Activated T-helper 1 cell treated with anti-CD3 and anti-CD28 coated beads, Interleukin-12 subunit alpha, Interleukin-12 subunit beta, Interleukin-2, Interleukin-4 antibody, amounts not matched to agents 30 ng/mL and 10 ng/mL and 1 ng/mL, durations not matched to agents 14 hours and 24 hours and 36 hours (primary cell): ENCODE data around the gene SCOC. TPM values are rescaled to one million over a fixed set of nuclear protein-coding genes. Genes with fewer than 3 reads are reported as not detected.

Experiments used
- DNase-seq: peaks from one replicate; pipeline ENCODE4 v3.0.0; 2021; ENCODE audit warnings: low spot score
- H3K27ac Mint-ChIP-seq: one replicate; pipeline ENCODE4 v1.8.0; 2021; ENCODE audit warnings: mild to moderate bottlenecking, mixed read lengths
- H3K27me3 Mint-ChIP-seq: one replicate; pipeline ENCODE4 v1.8.0; 2022; ENCODE audit warnings: mild to moderate bottlenecking, moderate library complexity, mixed read lengths; ENCODE audit not compliant: insufficient read depth
- H3K36me3 Mint-ChIP-seq: one replicate; pipeline ENCODE4 v1.8.0; 2021; ENCODE audit warnings: low read depth, mixed read lengths
- H3K4me1 Mint-ChIP-seq: one replicate; pipeline ENCODE4 v1.8.0; 2021; ENCODE audit warnings: low read depth, mixed read lengths
- H3K4me3 Mint-ChIP-seq: one replicate; pipeline ENCODE4 v1.8.0; 2021; ENCODE audit warnings: mild to moderate bottlenecking, moderate library complexity, mixed read lengths
- H3K9me3 Mint-ChIP-seq: one replicate; pipeline ENCODE4 v1.8.0; 2021; ENCODE audit warnings: mixed read lengths
- intact Hi-C: fragments of 100-400 bp; cut with micrococcal nuclease; formaldehyde crosslinking; loops from one replicate; pipeline ENCODE4 v1.15.1; 2024
- total RNA-seq: library from RNA; stranded (reverse); gene quantifications from 2 replicates; pipeline ENCODE4 v1.2.3, GENCODE V29; 2022

Gene SCOC
- total RNA-seq, 1 donor from 2014 or later, result 34.0 TPM

DNA sequence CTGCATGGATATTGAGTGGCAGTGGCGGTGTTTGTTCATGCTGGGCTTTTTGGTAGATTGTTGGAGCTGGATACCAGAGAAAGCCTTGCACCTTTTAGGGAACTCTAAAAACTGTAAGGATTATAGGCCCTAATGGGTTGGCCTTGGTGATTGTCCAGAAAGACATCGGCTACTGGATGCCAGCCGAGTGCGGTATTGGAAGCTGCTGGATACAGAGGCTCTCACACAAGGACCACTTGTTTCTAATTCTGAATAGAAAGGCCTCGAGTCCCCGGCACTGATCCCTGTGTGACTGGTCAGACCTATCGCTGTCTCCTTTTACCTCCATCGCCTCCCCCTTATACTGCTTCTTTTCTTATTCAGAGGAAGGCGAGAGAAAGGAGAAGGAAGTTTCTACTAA is 27.3 kb upstream of the SCOC start:
- no peaks in the 10 kb centered on the region for H3K4me1 Mint-ChIP-seq
- H3K36me3 Mint-ChIP-seq, result no peaks in the 10 kb centered on the region
- no peaks in the 10 kb centered on the region for H3K9me3 Mint-ChIP-seq
- H3K4me3 Mint-ChIP-seq, result no peak overlapping the region
- intact Hi-C loops, result no loop called here
- no peak for DNase-seq
- H3K27me3 Mint-ChIP-seq, result peaks cover 11% of the 10 kb centered on the region
- no peak overlapping the region for H3K27ac Mint-ChIP-seq

DNA sequence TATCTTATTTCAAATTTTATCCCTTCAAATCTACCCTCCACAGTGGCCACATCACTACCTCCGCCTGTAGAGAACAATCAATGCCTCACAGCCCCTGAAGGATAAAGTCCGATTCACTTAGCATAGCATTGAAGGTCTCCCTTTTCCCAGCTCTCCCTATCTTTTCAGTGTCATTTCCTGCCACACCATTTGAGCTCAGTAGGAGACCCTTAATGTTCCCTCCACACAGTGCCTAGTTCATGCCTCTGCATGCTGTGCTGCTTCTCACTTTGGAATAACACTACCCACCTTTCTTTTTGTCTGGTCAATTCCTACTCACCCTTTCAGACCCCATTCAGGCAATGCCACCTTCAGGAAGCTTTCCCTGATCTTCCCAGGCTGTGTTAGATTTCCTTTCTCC is 23.6 kb upstream of the SCOC start:
- no peak for DNase-seq
- H3K27me3 Mint-ChIP-seq, result peaks cover 5% of the 10 kb centered on the region
- intact Hi-C loops, result no loop called here
- no peaks in the 10 kb centered on the region for H3K36me3 Mint-ChIP-seq
- no peaks in the 10 kb centered on the region for H3K4me1 Mint-ChIP-seq
- H3K9me3 Mint-ChIP-seq, result no peaks in the 10 kb centered on the region
- H3K4me3 Mint-ChIP-seq, result no peak overlapping the region
- no peak overlapping the region for H3K27ac Mint-ChIP-seq

DNA sequence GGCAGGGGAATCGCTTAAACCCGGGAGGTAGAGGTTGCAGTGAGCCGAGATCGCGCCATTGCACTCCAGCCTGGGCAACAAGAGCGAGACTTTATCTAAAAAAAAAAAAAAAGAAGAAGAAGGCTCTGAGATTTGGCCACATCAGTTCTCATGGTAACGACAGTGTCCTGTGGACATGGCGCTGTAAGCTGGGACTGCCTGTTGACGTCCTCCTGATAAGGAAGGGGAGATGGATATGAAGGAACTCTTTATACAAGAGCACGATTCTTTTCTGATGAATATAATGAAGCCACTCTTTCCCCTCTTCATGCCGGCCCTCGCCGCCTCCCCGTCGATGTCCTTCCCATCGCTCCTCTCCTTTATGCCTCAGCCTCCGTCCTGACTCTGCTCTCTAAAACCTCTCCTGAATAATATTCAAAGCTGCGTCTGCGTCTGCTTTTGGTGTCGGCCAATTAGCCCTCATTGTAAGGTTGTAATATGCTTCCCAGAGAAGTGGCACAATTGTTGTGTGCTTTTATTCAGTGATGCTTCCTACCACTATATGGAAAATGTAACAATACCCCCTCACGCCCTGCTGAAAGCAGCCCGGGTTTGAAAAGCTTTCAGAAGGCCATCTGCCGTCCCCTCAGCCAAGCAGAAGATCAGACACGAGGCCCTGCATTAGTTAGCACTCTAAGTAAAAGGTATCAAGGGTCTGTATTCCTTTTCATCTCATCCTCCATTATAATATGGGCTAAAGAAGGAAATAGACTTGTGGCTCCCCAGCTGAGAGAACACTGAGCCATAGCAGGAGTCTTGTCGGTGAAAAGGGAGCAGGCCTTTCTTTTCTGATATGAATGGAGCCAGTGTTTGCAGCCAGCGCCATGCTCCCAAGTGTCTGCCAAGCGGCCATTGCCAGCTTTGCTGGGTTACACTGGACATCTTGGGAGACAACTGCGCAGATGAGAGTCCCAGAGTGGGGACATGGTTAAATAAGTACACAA is 22.1 kb upstream of the SCOC start:
- H3K36me3 Mint-ChIP-seq, result no peaks in the 10 kb centered on the region
- no peak overlapping the region for H3K4me3 Mint-ChIP-seq
- H3K4me1 Mint-ChIP-seq, result no peaks in the 10 kb centered on the region
- no peak for DNase-seq
- H3K27ac Mint-ChIP-seq, result no peak overlapping the region
- H3K27me3 Mint-ChIP-seq, result peaks cover 3% of the 10 kb centered on the region
- H3K9me3 Mint-ChIP-seq, result no peaks in the 10 kb centered on the region
- intact Hi-C loops, result no loop called here

DNA sequence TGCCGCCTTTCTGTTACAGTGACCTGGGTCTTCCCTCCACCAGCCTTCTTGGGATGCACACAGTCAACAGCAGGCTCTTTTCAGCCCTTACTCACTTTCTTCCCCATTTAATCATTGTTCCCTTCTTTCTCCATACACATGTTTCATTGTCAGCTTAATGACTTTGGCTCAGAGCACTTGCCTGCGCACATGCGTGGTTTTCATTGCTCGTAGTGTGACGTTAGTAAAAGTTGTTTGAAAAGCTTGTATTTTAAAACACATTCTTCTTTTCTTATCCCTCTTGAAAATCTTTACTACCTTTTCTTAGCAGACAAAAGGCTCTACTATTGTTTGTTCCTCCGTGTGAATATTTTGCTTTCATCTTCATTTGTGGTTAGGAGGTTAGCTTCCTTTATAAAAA is 19.7 kb upstream of the SCOC start:
- no peaks in the 10 kb centered on the region for H3K4me1 Mint-ChIP-seq
- no peaks in the 10 kb centered on the region for H3K9me3 Mint-ChIP-seq
- no peak overlapping the region for H3K4me3 Mint-ChIP-seq
- H3K27me3 Mint-ChIP-seq, result peaks cover 7% of the 10 kb centered on the region
- DNase-seq, result no peak
- intact Hi-C loops, result no loop called here
- no peaks in the 10 kb centered on the region for H3K36me3 Mint-ChIP-seq
- H3K27ac Mint-ChIP-seq, result no peak overlapping the region

DNA sequence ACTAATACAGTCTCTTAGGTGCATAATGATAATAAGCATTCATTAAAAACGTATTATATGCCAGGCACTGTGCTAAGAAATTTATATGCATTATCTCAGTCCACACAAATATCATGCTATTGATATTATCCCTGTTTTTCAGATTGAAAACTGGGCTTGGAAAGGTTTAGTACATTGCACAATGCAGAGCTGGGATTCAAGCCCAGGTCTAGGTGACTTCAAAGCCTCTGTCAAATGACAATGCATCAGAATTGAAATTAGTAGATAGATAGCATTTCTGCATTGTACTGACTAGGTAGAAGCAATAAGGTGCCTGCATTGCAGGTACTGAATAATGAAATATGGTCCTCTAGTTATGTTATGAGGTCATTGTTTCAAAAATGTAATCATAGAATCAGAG is 18.2 kb upstream of the SCOC start:
- H3K4me3 Mint-ChIP-seq, result no peak overlapping the region
- no peaks in the 10 kb centered on the region for H3K36me3 Mint-ChIP-seq
- intact Hi-C loops, result no loop called here
- peaks cover 7% of the 10 kb centered on the region for H3K27me3 Mint-ChIP-seq
- H3K4me1 Mint-ChIP-seq, result no peaks in the 10 kb centered on the region
- H3K9me3 Mint-ChIP-seq, result no peaks in the 10 kb centered on the region
- DNase-seq, result no peak
- H3K27ac Mint-ChIP-seq, result no peak overlapping the region

DNA sequence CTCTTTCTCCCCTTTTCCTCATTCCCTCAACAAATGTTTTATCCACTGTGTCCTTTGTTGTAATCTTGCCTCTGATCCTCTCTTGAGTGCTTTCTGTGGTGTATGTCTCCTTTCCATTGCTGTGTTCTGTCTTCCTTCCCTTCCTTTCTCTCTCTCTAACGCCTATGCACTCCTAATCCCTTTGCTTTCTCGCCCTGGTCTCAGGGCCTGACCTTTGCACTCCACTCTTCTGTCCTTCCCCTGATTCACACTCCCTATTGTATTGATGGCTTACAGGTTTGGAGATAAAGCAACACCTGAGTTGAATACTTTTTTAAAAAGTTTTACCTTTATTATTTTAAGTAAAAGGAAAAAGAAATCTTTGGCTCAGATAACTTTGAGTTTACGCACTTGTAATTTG is 15.6 kb upstream of the SCOC start:
- peaks cover 4% of the 10 kb centered on the region for H3K27me3 Mint-ChIP-seq
- H3K4me3 Mint-ChIP-seq, result no peak overlapping the region
- H3K36me3 Mint-ChIP-seq, result no peaks in the 10 kb centered on the region
- intact Hi-C loops, result no loop called here
- H3K9me3 Mint-ChIP-seq, result no peaks in the 10 kb centered on the region
- H3K4me1 Mint-ChIP-seq, result no peaks in the 10 kb centered on the region
- no peak overlapping the region for H3K27ac Mint-ChIP-seq
- no peak for DNase-seq

DNA sequence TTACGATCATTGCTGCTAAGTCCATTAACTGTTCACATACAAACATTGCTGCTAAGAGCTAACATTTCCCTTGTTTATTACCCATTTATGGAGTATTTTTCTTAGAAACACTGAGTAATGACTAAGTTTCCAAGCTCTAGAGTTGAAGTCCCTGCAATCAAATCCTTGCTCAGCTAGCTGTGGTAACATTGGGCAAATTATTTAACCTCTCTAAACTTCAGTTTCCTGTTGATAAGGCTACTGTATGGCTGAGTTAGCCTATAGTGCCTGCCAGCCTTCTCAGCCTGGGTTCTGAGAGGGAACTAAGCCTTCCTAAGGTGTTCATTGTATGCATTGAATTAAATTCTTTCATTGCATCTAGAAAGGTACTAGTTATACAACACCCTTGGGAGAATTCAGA is 15.2 kb upstream of the SCOC start:
- Mint-ChIP-seq H3K27me3 (peaks cover 4% of the 10 kb centered on the region), H3K36me3 (no peaks in the 10 kb centered on the region), H3K4me1 (no peaks in the 10 kb centered on the region), H3K4me3 (no peak overlapping the region), H3K9me3 (no peaks in the 10 kb centered on the region), H3K27ac (no peak overlapping the region)
- DNase-seq, result no peak
- intact Hi-C loops, result no loop called here

DNA sequence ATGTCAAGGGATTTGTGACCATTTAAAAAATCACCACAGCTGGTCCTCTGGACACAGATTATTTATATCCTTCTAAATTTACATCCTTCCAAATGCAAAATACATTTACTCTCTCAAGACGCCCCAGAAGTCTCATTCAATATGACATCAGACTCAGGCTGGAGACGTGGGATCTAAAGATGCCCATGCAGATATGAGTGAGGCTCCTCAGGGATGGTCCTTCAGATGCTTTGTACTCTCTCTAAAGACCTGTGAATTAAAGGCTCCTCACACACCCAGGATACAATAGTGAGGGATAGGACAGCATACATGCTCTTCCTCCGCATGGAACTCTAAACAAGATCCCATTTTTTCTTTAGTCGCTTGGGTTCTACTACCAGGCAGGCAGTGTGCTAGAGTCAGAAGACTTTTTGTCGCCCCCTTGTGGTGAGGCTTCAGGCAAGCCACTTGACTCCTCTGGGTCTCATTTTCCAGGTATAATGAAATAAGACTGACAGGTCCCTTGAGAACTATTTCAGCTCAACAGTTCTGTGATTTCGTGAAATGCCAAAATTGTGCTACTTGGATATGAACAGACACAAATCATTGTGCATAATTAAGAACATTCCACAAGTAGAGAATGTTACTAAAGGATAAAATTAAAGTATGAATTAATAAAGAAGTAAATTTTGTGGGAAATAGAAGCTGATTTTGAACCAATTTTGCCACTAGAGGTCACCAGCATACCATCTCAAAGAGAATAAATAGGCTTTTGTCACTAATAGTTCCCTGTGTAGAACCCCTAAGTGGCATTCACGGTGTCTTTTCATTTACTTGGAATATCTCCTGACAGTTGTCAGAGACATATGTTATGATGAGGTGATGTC is 13.7 kb upstream of the SCOC start:
- Mint-ChIP-seq H3K4me3 (no peak overlapping the region), H3K9me3 (no peaks in the 10 kb centered on the region), H3K36me3 (no peaks in the 10 kb centered on the region), H3K27ac (no peak overlapping the region), H3K4me1 (no peaks in the 10 kb centered on the region), H3K27me3 (peaks cover 4% of the 10 kb centered on the region)
- DNase-seq, result peak; percentile 50
- intact Hi-C loops, result loop anchor here (1.0 to 2.0 kb wide), 6 partner anchors 67 to 756 kb away; partner anchors contain the start of gene CLGN

DNA sequence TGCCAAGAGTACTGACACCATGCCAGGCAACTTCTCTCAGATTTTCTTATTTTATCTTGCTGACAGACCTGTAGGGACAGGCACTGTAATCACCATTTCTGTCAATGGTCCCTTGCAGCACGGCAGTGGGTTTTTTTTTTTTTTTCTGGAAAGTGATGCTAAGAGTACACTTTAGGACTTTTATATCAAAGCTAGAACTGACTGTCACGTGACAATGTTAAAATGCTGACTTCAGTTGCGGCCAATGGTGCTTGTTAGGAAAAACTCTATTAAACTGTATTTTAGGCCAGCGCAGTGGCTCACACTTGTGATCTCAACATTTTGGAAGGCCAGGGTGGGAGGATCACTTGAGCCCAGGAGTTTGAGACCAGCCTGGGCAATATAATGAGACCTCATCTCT is 12.3 kb upstream of the SCOC start:
- H3K9me3 Mint-ChIP-seq, result no peaks in the 10 kb centered on the region
- no peak overlapping the region for H3K27ac Mint-ChIP-seq
- H3K4me3 Mint-ChIP-seq, result no peak overlapping the region
- intact Hi-C loops, result loop anchor here (2.0 kb wide), 1 partner anchor 66 kb away; the partner anchor contains the start of gene CLGN
- H3K36me3 Mint-ChIP-seq, result no peaks in the 10 kb centered on the region
- H3K27me3 Mint-ChIP-seq, result peaks cover 4% of the 10 kb centered on the region
- no peak for DNase-seq
- H3K4me1 Mint-ChIP-seq, result no peaks in the 10 kb centered on the region

DNA sequence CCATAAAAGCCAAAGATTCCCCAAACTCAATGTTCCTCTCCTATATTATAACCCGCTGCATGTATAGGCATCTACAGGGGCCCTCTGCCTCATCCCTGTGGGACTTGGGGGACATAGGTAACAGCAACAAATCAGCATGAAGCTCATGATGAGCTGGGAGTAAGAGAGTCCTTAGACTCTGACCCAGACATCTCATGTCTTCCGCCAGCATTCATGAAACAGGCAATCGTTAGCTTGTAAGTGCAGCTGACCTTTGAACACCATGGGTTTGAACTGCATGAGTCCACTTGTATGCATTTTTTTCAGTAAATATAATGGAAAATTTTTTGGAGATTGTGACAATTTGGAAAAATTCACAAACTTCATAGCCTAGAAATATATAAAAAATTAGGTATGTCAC is 10.4 kb upstream of the SCOC start:
- no peak overlapping the region for H3K27ac Mint-ChIP-seq
- no peak for DNase-seq
- H3K9me3 Mint-ChIP-seq, result no peaks in the 10 kb centered on the region
- no peaks in the 10 kb centered on the region for H3K27me3 Mint-ChIP-seq
- intact Hi-C loops, result no loop called here
- no peaks in the 10 kb centered on the region for H3K4me1 Mint-ChIP-seq
- no peaks in the 10 kb centered on the region for H3K36me3 Mint-ChIP-seq
- H3K4me3 Mint-ChIP-seq, result no peak overlapping the region

DNA sequence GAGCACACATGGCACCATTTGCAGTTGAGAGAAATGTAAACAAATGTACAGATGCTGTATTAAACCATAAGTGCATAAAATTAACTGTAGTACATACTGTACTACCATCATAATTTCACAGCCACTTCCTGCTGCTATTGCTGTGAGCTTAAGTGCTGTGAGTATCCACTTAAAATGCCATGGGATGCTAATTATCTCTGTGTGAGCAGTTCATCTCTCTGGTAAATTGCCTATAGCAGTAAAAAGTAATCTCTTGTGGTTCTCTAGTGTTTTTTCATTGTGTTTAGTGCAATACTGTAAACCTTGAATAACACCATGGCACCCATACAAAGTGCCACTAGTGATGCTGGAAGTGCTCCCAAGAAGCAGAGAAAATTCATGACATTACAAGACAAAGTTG is 9.9 kb upstream of the SCOC start:
- intact Hi-C loops, result no loop called here
- H3K27me3 Mint-ChIP-seq, result no peaks in the 10 kb centered on the region
- no peaks in the 10 kb centered on the region for H3K9me3 Mint-ChIP-seq
- no peaks in the 10 kb centered on the region for H3K4me1 Mint-ChIP-seq
- H3K4me3 Mint-ChIP-seq, result no peak overlapping the region
- no peaks in the 10 kb centered on the region for H3K36me3 Mint-ChIP-seq
- DNase-seq, result no peak
- H3K27ac Mint-ChIP-seq, result no peak overlapping the region

DNA sequence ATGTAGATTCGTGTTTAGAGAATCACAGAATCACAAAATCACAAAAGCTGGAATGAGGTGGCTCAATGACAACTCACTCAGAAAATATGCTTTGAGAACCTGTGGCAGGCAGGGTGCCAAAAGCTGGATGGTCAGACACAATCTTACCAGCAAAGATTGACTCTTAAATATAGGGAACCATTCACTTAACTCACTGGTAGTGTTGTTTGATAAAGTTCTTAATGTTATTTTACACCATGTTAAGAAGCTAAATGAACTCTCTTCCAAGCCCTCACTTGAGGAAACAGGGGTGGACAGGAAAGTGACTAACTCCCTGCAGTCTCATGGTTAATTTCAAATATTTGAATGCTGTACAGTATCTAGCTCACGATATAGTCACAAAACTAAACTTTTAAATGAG is 5.7 kb upstream of the SCOC start:
- peaks cover 11% of the 10 kb centered on the region for H3K4me1 Mint-ChIP-seq
- H3K9me3 Mint-ChIP-seq, result no peaks in the 10 kb centered on the region
- intact Hi-C loops, result no loop called here
- no peaks in the 10 kb centered on the region for H3K36me3 Mint-ChIP-seq
- no peak for DNase-seq
- H3K27ac Mint-ChIP-seq, result no peak overlapping the region
- no peak overlapping the region for H3K4me3 Mint-ChIP-seq
- H3K27me3 Mint-ChIP-seq, result no peaks in the 10 kb centered on the region

DNA sequence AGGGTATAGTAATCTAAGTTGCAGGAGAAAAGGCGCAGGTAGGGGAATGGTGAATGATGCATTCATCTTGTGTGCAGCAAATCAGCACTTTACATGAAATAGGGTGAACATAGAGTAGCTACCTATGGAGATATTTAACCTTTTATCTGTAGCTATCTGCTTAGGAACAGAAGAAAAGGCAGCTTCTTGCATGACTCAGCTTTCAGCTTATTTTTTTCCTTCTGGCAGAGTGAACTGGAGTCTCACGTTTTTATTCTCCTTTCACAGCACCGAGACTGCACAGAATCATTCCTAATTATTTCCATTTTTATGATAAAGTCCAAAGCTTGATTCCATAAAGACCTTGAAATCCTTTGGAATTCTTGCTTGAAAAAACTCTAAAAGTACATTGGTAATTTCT is 4.8 kb upstream of the SCOC start:
- no peak for DNase-seq
- no peak overlapping the region for H3K27ac Mint-ChIP-seq
- intact Hi-C loops, result no loop called here
- no peaks in the 10 kb centered on the region for H3K36me3 Mint-ChIP-seq
- H3K27me3 Mint-ChIP-seq, result no peaks in the 10 kb centered on the region
- peaks cover 11% of the 10 kb centered on the region for H3K4me1 Mint-ChIP-seq
- H3K9me3 Mint-ChIP-seq, result no peaks in the 10 kb centered on the region
- no peak overlapping the region for H3K4me3 Mint-ChIP-seq
